ENCODE measurements around the gene TNFRSF13B. TPM values are rescaled to one million over a fixed set of nuclear protein-coding genes. Genes with fewer than 3 reads are reported as not detected.

The TNFRSF13B gene
- total and polyA plus RNA-seq, 2 experiments from 2014 or later = 0.24 TPM; not detected in 1

GRCh38 chr17:16905593-16906191 lies 66.2 kb downstream of the TNFRSF13B start:
- no peak for ATAC-seq
- H2AFZ ChIP-seq = no peak overlapping the region
- Mint-ChIP-seq H3K9me3 (0 out of 3 replicates have a peak, but pooled peaks cover 4% of the 10 kb centered on the region), H3K4me1 (peaks cover 27% of the 10 kb centered on the region), H3K36me3 (ENCODE audit: low read depth) (no peaks in the 10 kb centered on the region), H3K27ac (no peak overlapping the region), H3K4me3 (no peak overlapping the region), H3K27me3 (ENCODE audit: insufficient read depth, low read depth, poor library complexity) (peaks cover 4% of the 10 kb centered on the region)
- no peaks in the 10 kb centered on the region for H3K9me2 ChIP-seq (ENCODE audit: insufficient read depth)
- no peaks in the 10 kb centered on the region for H3F3A ChIP-seq (replicated peaks; ENCODE audit: low read depth)
- H4K20me1 ChIP-seq (replicated peaks; ENCODE audit: insufficient read depth) = no peaks in the 10 kb centered on the region
- no peak overlapping the region for H3K4me2 ChIP-seq
- no peak overlapping the region for H3K4me3 ChIP-seq
- H3K79me2 ChIP-seq (replicated peaks; ENCODE audit: insufficient read depth) = no peaks in the 10 kb centered on the region
- TF ChIP-seq EZH2 (IDR thresholded peaks at IDR 0.05; ENCODE audit: low read depth, unreplicated experiment) (no peak), STAT1 (IDR thresholded peaks at IDR 0.05; ENCODE audit: unreplicated experiment) (no peak), REST (IDR thresholded peaks at IDR 0.05; ENCODE audit: unreplicated experiment) (no peak), CTCF (conservative IDR thresholded peaks at IDR 0.05; ENCODE audit: low read depth in 2 of 2) (no peak), POLR2AphosphoS5 (IDR thresholded peaks at IDR 0.05; ENCODE audit: low read depth) (no peak), ETS1 (IDR thresholded peaks at IDR 0.05) (no peak), EZH2phosphoT487 (IDR thresholded peaks at IDR 0.05; ENCODE audit: unreplicated experiment) (no peak), NANOG (IDR thresholded peaks at IDR 0.05; ENCODE audit: borderline replicate concordance) (no peak), ZNF462 (CRISPR knock-in tag; IDR thresholded peaks at IDR 0.05) (no peak), JUNB (IDR thresholded peaks at IDR 0.05; ENCODE audit: unreplicated experiment) (no peak), ZNF331 (CRISPR knock-in tag; IDR thresholded peaks at IDR 0.05; ENCODE audit: low read depth) (no peak), ZNF114 (CRISPR knock-in tag; IDR thresholded peaks at IDR 0.05) (no peak), CREB1 (CRISPR knock-in tag; IDR thresholded peaks at IDR 0.05; ENCODE audit: low read depth) (no peak)
- no peaks in the 10 kb centered on the region for H3K36me3 ChIP-seq (ENCODE audit: insufficient read depth)
- peaks cover 13% of the 10 kb centered on the region; the same call in 1 of the 2 replicates for H3K4me1 ChIP-seq (ENCODE audit: insufficient read depth)
- no peak for DNase-seq (ENCODE audit: low spot score)
- H3K27ac ChIP-seq (ENCODE audit: low read depth) = no peak overlapping the region
- no peaks in the 10 kb centered on the region for H3K27me3 ChIP-seq (ENCODE audit: insufficient read depth)
